RPMI7951 (cell line): Measurements from ENCODE around the gene IL4I1. TPM values are rescaled to one million over a fixed set of nuclear protein-coding genes. Genes with fewer than 3 reads are reported as not detected.

ENCODE experiments used
- DNase-seq: peaks from one replicate; pipeline ENCODE4 v3.0.0-alpha.2; 2012; ENCODE audit warnings: low read depth
- total RNA-seq: library from RNA; depleted of rRNA; stranded (reverse); fragments of >200 nt; shearing (Covaris generic); gene quantifications from 2 replicates; pipeline ENCODE4 v1.2.3, GENCODE V29; 2014

IL4I1 gene
- total RNA-seq, 1 experiment from 2014 or later, result 1.3 TPM

DNA sequence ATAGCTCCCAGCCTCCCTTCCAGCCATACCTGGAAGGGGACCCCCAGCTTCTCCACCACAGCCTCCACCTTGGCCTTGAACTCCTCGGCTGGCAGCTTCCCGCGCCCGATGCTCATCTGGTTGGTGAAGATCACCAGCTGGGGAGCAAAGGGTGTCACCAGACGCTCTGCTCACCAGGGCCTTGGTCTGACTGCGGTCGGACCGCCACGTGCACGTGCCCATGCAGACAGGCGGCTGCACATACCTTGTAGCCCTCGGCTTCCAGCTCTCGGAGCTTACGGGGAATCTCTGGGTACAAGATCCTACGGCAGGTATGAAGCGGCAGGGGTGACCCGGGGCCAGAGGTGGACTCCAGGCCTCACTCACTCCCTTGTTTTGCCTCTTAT lies 32.8 kb downstream of the IL4I1 start:
- no peak for DNase-seq

DNA sequence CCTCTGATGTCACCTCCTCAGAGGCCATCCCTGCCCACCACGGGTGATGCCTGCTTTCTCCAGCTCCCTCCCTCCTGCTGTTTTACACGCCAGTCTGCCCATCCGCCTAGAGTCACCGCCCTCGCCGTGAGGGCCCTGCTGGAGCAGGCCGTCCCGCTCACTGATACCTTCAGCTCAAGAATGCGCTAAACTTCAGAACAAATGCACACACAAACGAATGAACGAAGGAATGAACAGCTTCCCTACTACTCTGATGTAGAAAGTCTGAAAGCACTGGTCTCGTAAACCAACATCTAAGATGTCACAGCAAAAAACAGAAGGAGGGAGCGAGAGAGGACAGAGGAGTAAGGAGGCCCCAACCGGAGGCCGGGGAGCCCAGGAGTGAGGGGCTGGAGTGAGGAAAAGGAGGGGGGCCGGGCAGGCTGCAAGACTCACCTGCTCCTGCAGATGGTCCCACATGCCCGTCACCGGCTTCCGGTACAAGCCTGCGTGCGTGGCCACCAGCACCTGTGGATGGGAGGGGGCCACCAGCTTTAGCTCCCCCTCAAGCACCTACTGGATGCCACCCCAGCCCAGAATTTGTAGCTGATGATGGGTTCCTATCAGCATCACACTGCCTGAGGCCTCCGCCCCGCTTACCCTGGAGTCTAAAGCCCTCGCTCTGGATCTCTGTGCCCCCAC lies 33.3 kb downstream of the IL4I1 start:
- no peak for DNase-seq

DNA sequence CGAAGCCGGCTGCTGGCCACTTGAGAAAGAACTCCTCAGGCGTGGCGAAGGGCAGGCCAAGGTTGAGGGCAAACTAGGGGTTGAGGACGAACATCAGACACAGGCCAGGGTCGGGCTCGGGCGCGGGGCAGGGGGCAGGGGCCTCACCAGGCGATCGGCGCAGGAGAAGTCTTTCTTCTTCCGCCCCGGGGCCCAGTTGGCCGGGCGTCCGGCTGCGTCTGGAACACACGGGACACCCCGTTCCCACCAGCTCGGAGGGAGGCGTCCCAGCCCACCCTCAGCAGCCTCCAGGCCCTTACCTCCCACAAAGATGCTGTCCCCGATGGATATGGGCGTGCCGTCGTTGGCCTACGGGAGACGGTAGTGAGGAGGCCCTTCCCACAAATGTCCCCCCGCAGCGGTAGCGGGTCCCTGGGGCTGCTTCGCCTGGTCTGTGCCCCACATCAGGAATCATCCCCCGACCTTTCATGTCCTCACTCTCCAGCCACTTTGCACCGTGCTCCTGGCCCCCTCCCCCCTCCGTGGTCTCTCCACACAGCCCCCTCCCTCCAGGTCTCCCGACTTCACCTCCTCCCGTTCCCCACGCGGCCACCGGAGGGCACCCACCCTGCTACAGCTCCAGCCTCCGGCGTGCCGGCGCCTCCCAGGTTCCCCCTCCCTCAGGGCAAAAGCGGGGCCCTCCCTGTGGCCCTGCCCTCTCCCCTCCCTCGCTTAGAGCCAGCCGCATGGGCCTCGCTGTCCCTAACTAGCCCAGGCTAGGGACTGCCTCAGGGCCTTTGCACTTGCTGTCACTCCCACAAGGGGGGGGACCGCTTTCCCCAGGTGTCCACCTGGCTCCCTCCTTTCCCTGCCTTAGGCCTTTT lies 34.1 kb downstream of the IL4I1 start:
- no peak for DNase-seq

DNA sequence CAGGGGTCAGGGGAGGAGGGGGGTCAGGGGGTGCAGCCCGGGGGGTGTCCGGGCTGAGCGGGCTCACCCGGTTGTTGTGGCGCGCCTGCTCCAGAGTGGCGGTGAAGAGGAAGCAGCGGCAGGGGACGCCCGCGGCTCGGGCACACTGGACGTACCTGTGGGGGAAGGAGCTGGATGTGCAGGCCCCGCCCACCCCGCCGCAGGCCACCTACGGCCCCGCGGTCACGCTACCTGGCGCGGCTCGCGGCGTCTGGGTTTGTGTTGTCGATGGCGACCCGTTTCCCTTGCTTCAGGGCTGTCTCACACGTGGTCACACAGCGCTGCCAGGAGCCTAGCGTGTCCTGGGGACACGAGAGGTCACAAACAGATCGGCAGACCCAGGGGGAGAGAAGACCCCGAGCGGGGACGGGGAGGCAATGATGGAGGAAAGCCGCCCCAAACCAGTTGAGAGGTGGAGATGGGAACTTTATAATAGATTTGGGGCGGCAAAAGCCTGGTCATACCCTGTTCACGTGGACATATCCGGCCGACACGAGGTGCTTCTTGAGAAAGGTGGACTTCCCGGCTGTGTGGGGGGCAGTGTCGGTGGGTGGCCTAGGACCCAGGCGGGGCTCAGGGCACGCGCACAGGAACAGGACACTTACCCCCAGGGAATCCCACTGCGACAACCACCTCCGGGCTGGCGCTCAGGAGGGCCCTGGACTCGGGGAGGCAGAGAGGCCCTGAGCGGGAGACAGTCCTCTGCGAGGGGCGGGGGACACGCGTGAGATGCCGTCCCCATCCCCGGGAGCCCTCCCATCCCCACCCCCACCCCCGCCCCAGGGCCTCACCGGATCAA lies 34.9 kb downstream of the IL4I1 start:
- no peak for DNase-seq

DNA sequence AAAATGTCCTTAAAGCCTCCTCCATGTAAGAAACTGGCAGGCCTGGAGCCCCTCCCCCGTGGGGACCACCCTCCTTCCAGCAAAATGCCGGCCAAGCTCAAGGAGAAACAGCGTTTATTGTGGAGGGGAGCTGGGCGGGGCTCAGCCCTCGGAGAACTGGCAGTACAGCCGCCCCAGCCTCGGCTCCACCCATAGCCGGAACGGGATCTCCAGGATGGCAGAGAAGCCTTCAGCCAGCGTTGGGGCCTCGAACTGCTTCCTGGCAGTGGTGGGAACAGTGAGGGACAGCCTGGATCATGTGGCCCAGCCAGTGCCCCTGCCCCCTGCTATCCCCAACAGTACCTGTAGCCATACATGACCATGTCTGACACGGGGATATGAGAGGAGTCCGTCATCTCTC lies 35.6 kb downstream of the IL4I1 start:
- DNase-seq, result no peak

DNA sequence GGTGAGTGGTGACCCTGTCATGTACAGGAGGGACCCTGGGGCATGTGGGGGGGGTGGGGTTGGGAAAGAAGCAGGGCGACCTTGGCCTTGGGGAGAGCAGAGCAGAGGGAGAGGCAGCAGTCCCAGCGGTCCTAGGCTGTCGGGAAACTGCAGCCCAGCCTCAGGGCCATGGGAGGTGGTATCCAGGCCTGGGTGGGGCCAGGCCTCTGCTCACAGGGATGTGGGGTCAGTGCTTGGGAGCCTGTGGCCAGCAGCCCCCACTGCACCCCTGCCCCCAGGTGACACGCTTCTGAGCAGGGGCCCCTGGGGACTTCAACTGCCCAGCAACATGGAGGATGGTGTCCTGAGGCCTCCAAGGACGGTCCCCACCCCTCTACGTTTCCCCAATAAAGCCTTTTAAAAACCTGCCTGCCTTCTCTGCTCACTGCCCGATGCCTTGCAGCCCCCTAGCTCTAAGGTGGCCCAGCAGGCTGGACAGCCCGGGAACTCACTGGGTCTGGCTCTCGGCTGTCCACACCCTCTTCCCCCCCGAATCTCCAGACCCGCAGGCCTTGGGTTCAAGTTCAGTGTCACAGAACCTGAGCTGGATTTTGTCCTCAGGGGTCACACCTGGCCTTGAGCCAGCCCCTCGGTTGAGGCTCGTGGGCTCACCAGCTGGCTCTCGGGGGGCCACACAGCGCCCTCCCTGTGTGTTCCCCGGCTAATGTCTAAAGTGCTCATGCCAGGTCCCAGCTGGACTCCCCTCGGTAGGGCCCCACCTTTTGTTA lies 36.2 kb downstream of the IL4I1 start:
- no peak for DNase-seq

DNA sequence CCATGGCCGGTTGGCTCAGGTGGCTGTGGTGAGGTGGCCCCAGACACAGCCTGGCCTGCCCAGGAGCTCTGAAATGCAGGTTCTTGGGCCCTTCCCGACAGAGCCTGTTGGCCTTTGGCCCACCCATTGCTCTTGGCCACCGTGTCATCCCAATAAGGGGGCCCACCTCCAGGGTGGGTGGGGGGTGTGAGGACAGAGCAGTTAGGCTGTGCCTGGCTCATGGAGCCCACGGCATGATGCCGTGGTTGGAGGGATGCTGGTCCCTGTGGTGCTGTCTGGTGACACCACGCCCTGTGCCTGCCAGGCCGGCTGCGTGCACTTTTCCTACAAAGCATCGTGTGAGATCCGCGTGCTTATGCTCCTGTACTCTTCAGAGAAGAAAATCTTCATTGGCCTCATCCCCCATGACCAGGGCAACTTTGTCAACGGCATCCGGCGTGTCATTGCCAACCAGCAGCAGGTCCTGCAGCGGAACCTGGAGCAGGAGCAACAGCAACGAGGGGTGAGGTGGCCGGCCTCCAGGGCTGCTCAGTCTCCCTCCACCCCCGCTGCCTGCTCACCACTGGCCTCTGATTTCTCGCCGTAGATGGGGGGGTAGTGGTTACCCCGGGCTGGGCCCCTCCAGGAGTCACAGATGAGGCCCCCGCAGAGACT lies 36.9 kb downstream of the IL4I1 start:
- no peak for DNase-seq

DNA sequence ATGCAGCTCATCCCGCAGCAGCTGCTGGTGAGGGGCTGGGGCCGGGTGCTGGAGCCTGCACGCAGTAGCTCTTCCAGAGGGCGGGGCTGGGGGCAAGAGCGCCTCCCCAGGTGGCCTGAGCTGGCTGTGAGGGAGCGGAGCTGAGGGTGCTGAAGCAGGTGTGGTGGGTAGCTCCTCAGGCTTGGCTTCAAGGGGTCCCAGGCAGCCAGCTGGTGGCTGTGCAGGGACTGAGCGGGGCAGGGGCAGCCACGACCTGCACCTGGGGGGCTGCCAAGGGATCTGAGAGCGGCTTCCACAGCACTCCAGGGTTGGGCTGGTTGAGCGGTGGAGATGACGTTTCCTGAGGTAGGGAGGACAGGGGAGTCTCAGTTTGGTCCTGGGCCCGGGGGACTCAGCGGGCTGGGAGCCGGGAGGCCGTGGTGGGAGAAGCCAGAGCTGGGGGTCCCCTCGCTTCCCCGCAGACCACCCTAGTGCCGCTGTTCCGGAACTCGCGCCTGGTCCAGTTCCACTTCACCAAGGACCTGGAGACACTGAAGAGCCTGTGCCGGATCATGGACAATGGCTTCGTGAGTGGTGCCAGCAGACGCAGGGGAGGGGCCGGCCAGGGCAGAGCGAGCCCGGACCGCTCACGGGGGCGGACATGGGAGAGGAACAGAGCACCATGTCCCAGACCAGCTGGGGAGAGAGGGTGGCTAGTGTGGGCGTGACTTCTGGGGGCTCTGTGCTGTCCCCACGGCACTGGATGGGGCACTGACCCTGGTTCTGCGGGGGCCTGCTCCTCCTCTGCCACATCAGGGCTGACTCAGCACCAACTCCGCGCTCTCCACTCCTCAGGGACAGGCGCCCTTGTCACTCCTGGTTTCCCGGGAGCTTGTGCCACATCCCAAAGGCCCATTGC lies 38.4 kb downstream of the IL4I1 start:
- peak; percentile 55 for DNase-seq

DNA sequence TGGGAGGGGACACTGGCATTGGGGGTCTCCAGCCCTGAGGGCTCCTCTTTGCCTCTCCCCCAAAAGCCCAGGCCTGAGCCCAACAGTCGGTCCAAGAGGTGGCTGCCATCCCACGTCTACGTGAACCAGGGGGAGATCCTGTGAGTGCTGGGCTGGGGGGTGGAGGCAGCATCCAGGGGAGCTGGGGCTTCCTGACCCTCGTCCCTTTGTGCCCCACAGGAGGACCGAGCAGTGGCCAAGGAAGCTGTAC lies 38.9 kb downstream of the IL4I1 start:
- DNase-seq, result no peak

DNA sequence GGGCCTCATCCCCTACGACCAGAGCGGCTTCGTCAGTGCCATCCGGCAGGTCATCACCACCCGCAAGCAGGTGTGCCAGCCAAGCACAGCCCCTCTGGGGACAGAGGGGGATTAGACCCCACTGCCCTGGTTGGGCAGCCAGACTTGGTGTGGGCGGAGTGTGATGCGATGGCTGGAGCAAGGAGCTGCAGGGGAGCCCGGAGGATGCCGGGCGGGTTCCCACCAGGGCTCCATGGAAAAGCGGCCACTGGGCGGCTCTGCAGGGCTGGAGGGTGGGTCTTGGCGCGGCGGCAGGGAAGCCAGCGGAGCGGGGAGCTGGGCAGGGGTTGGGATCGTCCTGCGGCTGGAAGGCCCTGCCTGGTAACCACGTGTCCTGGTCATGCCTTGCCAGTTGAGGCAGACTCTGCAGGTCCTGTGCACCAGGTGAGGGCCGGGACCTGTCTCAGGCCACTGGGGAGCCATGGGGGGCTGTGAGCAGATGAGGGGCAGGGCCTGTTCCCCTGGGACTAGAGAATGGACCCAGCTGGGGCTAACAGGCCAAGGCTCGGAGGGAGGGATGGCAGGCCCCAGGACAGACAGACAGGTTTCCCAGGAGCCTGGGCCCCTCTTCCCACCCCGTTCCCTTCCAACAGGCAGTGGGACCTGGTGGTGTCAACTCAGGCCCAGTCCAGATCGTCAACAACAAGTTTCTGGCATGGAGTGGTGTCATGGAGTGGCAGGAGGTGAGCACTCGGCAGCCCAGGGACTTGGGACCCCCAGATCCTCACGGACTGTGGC lies 39.4 kb downstream of the IL4I1 start:
- DNase-seq, result no peak

DNA sequence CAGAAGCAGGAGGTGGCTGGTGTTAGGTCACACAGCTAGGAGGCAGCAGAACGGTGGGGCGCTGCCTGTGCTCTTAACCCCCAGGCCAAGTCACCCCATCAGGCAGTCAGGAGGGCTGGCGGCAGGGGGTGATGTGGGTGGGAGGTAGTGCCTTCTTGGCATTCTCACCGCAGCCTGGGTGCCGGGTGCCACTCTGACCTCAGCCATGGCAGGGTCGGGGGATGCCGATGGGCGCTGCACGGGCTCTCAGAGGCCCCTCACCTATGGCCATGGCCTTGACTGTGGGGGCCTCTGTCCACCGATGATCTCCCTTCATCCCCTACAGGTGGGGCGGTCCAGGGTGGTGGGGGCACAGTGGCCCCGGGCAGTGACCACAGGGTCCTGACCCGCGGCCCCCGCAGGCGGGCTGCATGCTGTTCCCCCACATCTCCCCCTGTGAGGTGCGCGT lies 40.1 kb downstream of the IL4I1 start:
- DNase-seq, result no peak

DNA sequence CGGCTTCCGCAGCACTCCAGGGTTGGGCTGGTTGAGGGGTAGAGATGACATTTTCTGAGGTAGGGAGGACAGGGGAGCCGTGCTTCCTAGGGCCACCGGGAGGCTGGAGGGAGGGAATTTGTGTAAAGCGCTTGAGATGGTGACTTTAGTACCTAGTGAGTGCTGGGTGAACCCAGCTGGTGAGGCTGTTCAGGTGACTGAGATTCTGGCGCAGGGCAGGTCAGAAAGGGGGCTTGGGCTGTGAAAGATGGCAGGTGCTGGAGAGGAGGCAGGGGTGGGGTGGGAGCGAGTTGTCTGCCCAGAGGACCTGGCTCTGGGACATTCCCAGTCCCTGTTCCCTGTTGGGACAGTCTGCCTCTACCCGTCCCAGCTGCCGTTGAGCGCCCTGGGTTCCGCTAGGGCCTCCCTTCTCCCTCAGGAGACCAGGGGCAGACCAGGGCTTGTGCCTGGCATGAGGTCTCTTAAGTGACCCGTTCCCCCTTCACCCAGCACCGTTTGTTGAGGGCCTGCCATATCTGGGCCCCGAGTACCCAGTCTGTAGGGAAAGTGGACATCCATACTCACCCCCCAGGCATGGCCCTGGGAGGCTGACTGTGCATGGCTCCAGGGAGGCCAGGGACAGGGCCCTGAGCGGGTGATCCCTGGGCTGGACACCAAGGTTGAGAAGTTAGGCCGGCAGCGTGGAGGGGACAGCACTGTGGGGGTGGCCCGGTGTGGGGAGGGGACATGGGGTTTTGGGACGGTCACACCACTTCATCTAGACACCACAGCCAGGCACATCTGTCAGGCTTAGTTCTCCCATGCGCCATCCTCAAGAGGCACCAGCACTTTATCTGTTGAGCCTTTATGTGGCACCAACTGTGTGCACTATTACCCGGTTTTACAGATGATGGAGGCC lies 40.8 kb downstream of the IL4I1 start:
- no peak for DNase-seq

DNA sequence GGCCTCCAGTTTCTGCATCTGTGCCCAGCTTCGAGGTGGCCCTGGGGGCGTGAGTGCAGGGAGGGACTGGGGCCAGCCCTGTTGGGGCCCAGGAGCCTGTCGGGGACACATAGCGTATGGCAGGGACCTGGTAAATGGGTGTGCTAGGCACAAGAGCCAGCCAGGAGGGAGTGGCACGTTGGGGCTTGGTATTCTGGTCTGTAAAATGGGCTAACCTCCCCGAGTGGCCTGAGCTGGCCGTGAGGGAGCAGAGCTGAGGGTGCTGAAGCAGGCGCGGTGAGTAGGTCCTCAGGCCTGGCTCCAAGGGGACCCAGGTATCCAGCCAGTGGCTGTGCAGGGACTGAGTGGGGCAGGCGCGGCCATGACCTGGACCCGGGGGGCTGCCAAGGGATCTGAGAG lies 41.4 kb downstream of the IL4I1 start:
- no peak for DNase-seq

DNA sequence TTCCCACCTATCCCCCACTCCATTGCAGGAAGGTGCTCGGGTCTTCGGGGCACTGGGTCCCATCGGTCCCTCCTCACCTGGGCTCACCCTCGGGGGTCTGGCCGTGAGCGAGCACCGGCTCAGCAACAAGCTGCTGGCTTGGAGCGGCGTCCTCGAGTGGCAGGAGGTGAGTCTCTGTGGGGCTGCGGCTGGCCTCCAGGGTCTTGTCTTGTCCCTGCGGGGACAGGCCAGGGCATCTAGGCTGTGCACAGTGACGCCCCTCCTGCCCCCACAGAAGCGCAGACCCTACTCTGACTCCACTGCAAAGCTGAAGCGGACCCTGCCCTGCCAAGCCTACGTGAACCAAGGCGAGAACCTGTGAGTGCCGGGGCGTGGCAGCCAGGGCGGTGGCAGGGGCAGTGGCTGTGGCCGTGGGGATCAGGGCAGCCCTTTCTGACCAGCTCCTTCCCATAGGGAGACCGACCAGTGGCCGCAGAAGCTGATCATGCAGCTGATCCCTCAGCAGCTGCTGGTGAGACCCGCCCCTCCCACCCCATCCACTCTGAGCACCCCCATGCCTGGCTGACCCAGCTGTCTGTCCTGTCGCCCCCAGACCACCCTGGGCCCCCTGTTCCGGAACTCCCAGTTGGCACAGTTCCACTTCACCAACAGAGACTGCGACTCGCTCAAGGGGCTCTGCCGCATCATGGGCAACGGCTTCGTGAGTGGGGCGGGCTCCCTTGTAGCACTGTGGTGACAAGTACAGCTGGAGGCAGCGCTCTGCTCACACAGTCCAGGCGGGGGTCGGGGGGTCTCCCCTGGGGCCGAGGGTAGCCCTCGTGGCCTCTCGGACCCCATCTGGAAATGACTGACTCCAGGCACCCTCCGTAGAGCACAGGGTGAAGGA lies 42.1 kb downstream of the IL4I1 start:
- no peak for DNase-seq

DNA sequence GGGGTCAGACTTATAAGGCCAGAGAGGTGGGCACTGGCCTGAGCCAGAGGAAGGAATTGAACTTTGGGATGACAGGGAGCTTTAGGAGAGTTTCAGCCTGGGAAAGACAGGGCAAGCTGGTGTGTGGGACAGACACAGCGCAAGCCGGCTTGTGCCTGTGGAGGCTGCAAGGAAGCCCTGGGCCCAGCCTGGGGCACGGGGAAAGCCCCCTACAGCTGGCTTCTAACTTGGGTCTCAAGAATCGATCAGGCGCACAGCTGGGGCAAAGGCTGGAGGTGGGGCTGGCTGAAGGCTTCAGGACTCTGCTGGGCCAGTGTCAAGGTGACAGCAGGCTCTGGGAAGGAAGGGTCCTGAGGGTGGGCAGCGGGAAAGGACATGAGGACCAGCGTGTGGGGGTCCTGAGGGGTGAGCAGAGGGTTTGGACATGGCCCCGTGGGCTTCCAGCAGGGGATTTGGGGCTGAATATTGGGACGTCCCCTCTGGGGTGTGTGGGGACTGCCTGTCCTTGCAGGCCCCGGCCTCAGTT lies 42.8 kb downstream of the IL4I1 start:
- DNase-seq, result no peak

DNA sequence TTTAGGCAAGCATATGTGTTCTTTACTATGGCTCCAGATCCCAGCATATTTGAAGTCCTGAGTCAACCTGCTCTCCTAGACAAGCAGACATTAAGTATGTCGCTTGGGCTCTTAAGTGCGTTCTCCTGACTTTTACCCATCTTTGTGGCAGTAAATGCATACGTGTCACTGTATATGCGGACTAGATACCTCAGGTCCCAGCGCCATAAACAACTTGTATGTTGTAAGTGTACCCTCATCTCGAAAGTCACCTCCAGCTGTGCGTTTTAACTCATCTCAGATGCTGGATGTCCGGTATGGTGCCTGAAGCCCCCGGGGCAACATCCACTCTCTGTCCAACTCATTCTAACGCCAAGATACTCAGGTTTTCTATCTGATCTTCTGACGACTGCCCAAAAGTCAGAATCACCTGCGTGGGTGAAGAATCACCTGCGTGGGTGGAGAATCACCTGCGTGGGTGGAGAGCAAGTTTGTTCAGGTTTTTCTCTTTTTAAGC lies 44.0 kb downstream of the IL4I1 start:
- no peak for DNase-seq
